LNCaP clone FGC (cell line): ENCODE measurements around the gene SIGLEC12.

Experiments used
- DNase-seq: peaks from one replicate; pipeline ENCODE4 v3.0.0-alpha.2; 2011; ENCODE audit warnings: low read depth
- H3K4me3 ChIP-seq: 2 replicates; pipeline ENCODE4 v1.5.1; 2011; ENCODE audit warnings: mild to moderate bottlenecking, low read depth, low read length, control low read depth
- TF ChIP-seq, protein P1 (sequence below): IDR thresholded peaks from 2 replicates; pipeline ENCODE4 v1.5.1; 2012; ENCODE audit warnings: mild to moderate bottlenecking; ENCODE audit not compliant: control insufficient read depth, insufficient read depth; ENCODE audit errors: extremely low read depth

Gene SIGLEC12

DNA sequence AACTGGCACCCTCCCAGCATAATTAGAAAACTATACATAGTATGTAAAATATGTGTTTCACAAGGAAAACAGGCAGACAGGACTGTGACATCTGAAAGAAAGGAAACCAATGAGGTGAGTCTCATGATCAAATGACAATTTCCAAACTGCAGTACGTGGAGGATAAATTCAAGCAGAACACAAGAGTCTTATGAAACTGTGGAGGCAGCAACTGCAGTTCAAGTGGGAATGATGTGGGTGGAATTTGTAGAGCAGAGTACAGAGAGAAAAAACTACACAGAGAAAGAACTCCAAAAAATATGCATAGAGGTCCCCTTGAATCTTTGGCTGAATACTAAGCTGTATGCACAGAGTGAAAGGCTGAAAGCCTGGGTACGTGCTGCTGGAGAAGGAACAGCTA is 20.2 kb upstream of the SIGLEC12 start:
- TF ChIP-seq, protein P1, sequence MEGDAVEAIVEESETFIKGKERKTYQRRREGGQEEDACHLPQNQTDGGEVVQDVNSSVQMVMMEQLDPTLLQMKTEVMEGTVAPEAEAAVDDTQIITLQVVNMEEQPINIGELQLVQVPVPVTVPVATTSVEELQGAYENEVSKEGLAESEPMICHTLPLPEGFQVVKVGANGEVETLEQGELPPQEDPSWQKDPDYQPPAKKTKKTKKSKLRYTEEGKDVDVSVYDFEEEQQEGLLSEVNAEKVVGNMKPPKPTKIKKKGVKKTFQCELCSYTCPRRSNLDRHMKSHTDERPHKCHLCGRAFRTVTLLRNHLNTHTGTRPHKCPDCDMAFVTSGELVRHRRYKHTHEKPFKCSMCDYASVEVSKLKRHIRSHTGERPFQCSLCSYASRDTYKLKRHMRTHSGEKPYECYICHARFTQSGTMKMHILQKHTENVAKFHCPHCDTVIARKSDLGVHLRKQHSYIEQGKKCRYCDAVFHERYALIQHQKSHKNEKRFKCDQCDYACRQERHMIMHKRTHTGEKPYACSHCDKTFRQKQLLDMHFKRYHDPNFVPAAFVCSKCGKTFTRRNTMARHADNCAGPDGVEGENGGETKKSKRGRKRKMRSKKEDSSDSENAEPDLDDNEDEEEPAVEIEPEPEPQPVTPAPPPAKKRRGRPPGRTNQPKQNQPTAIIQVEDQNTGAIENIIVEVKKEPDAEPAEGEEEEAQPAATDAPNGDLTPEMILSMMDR, result no peak
- H3K4me3 ChIP-seq, result no peak overlapping the region
- no peak for DNase-seq

DNA sequence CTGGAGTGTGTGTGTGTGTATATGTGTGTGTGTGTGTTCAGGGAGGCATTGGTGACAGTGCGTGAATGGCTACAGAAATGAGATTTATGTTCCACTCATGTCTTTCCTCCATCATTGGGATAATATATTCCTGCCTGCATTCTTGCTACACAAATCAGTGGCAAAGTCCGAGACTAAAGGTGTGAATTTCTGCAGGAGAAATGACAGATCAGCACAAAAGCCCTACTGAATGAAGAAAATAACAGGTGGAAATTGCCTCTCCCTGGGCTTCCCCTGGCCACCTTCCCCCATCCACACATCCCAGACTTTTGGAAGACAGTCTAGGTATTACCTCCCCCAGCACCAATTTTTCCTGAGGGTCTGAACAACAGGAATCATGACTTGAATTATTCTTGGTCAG is 19.8 kb upstream of the SIGLEC12 start:
- DNase-seq, result no peak
- TF ChIP-seq, protein P1, result no peak

DNA sequence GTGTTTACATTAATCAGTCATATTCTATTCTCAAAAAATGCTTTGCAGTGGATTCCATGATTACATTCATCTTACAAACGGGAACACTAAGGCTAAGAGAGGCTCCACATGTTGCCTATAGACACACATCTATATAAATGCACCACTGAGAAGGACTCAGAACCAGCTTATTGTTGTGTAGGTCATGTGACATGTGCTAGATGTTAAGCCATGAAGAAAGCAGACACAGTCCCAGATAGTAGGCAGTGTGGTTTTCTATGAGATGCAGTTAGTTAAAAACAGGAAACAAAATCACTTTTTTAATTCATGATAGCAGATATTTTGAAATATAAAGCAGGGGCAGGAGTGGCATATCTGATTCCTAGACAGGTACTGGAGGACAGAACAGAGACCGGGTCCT is 19.1 kb upstream of the SIGLEC12 start:
- TF ChIP-seq, protein P1, result no peak

More for the DNA sequence above, 19.8 kb upstream of the SIGLEC12 start:
- no peak overlapping the region for H3K4me3 ChIP-seq

DNA sequence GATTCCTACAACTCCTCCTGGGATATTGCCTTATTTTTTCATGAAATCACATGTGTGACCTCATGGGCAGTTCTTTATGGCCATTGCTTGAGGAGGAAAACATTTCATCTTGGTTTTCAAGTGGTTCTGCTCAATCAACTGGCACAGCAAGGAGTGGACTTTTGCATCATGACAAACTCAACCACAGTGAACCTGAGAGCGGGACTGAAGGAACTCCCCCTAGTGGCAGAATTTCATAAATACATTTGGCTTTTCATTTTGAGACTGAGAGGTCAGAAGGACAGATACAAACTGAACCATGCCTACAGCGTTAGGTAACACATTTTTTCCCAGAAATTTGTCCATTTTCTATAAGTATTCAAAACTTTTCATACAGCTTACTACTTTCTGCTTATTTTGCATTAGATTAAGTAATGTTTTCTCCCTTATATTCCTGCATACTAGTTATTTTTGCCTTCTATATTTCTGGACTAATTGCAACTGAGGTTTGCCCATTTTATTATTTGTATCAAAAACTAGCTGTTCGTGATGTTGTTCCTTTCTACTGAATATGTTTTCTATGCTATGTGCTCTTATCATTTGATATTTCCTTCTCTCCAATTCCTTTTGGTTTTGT is 13.4 kb upstream of the SIGLEC12 start:
- DNase-seq, result peak; percentile 3
- TF ChIP-seq, protein P1, result peak; percentile 68
- no peak overlapping the region for H3K4me3 ChIP-seq

More for the DNA sequence above, 19.1 kb upstream of the SIGLEC12 start:
- no peak overlapping the region for H3K4me3 ChIP-seq
- no peak for DNase-seq

DNA sequence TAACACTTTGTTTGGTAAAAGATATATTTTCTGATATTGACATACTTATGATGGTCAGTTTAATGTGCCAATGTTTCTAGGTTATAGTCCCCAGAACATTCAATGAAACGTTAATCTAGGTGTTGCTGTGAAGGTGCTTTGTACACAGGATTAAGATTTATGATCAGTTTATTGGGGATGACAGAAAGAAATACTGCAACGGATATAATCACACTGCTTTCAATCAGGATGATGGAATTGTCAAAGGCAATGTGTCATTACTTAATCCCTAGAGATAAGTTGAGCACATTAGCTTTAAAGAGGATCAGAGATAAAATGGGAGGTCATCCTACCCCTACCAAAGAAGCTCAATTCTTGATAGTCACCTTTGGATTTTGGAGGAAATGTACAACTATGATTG is 12.4 kb upstream of the SIGLEC12 start:
- TF ChIP-seq, protein P1, result no peak
- H3K4me3 ChIP-seq, result no peak overlapping the region
- DNase-seq, result no peak

DNA sequence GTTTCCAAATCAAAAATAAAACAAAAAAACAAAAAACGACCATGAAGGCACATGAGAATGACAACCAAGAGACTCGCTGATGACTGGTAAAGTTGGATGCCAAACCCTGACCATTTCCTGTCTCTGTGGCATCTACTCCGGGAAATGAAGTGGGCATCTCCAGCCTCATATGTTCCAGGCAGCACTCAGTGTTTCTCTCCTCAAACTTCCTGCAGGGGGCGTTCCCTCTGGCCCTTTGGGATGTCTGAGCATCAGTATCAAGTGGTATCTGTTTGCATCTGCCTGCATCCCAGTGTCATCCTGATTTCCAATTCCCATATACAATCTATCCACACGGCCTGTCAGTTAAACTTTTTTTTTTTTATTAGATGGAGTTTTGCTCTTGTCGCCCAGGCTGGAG is 9.8 kb upstream of the SIGLEC12 start:
- DNase-seq, result no peak
- no peak overlapping the region for H3K4me3 ChIP-seq
- TF ChIP-seq, protein P1, result peak; percentile 26
